ENCODE data around the gene PRG3.
"Not testable (repeated sequence)": the region's sequence is repeated elsewhere in the genome, so short reads cannot be mapped to it uniquely, and the experiment has no call there.

Gene PRG3

GRCh38 chr11:57408771-57409170 is 27.8 kb upstream of the PRG3 start:
- no peak for DNase-seq (ENCODE audit: low read depth)

DNA sequence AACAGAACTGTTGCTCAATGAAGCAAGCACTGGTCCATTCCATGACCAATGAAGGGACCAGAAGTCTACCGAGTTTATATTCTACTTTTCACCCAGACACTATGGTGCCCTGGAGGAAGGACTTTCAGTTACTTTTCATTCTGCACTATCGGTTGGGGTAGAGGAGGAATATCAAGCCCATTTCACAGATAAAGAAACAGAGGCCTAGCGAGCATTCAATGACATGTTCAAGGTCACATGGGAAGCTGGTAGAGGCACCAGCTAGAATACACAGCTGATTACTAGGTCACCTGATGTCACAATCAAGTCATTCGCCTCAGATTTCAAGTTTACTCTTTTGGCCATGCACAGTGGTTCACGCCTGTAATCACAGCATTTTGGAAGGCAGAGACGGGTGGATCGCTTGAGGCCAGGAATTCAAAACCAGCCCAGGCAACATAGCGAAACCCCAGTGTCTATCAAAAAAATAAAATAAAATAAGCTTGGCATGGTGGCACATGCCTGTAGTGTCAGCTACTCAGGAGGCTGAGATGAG is 27.1 kb upstream of the PRG3 start:
- no peak for DNase-seq (ENCODE audit: low read depth)

DNA sequence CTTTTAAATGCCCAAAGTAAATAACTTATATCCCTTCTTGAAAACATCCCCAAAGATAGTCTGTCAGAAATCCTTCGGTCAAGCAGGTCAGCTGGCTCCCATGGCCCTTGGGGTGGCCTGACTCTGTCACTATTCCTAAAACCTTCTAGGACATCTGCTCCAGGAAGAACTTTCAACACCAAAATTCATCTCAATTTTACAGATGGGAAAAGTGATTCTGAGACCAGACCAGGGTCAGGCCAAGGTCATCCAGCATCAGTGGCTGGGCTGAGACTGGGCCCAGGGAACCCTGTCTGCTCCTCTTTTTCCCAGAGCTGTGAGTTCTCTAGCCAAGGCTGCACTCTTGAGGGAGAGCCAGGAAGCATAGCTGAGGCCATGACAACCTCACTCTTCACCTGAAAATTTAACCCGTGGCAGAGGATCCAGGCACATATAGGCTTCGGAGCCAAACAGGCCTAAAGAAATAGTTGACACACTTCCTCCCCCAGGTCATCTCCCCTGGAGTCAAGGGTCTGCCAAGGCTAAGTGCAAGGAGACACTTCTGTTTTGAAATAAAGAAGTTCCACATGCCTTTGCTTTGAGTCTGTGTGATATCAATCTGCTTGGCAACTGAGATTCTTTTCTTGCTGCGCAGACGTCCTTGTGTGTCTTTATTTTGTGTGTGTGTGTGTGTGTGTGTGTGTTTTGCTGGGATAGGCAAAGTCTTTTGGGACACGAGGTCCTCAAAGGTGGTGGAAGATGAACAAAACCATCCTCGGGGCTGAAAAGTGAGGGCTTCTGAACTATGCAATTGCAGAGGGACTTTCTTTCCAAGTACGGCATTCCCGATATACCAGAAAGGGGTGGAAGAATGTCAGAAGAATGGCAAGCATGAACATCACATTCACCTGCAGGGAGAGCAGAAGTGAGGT is 26.3 kb upstream of the PRG3 start:
- no peak for DNase-seq (ENCODE audit: low read depth)

DNA sequence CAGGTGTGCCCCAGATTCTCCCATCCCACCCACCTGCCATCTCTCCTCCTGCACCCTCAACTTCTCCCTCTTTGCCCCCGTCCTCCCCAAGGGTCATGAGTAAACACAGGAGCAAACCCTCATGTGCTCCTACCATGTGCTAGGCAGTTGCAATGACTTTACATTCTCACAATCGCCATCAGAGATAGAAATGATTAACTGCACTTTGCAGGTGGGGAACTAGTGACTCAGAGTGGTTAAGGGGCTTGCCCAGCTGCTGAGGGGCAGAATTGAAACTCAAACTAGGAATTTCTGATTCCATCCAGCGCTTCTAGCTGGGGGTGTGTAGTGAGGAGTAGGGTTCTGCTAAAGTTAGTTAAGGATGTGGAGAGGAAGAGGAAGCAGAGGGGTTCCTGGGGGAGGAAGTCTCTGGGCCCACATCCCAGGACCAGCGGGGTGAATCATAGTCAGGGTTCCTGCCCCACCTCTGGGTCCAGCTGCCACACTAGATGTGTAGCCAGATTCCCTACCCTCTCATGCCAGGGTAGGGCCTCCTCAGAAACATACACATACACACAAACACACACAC is 25.5 kb upstream of the PRG3 start:
- DNase-seq (ENCODE audit: low read depth) = no peak

DNA sequence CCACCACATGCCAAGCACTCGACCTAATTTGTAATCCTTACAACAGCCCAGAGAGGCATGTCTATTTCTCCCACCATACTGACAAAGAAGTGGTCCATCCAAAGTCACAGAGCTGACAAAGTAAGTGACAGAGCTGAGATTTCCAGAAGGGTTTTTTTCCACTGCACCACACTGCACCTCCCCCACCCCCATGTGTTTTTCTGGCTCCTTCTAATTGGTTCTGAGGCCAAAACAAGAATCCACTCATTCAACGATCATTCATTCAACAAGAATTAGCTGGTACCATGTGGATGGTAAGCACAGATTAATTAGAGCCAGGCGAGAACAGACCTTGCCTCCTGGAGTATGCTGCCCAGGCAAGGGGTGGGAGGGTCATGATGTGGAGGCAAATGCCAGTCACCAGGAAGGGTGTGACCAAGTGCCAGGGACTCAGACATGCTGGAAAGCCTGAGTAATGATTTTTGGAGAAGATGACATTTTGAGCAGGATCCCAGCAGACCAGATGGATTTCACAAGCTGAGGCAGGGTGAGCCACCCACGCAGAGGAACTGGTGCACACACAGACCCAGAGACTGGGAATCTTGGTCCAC is 24.4 kb upstream of the PRG3 start:
- no peak for DNase-seq (ENCODE audit: low read depth)

- no peak for DNase-seq (ENCODE audit: low read depth)
Observed at GRCh38 chr11:57403802-57404147, 22.8 kb upstream of the PRG3 start.

DNA sequence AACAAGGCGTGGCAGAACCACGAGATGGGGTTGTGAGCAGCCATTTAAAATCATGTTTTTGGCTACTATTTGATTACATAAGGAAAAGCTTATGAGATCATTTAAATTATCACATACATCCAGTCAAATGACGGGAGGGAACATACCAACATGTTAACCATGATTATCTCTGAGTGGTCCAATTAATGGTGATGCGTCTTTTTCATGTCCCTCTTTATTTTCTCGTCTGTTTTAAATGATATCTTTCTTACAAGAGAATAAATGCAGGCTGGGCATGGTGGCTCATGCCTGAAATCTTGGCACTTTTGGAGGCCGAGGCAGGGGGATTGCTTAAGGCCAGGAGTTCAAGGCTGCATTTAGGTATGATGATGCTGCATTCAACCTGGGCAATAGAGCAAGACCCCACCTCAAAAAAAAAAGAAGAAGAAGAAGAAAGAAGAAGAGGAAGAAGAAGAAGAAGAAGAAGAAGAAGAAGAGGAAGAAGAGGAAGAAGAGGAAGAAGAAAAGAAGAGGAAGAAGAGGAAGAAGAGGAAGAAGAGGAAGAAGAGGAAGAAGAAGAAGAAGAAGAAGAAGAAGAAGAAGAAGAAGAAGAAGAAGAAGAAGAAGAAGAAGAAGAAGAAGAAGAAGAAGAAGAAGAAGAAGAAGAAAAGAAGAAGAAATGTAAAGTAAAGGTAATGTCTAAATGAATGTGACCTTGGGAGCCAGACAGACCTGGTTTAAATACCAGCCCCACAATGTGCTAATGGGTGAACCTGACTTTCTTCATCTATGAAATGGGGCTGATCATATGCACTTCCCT is 22.3 kb upstream of the PRG3 start:
- DNase-seq (ENCODE audit: low read depth) = not testable (repeated sequence)

GRCh38 chr11:57402188-57403002 is 21.4 kb upstream of the PRG3 start:
- DNase-seq (ENCODE audit: low read depth) = no peak

GRCh38 chr11:57399972-57400578 is 19.1 kb upstream of the PRG3 start:
- DNase-seq (ENCODE audit: low read depth) = no peak

GRCh38 chr11:57399221-57399620 is 18.3 kb upstream of the PRG3 start:
- no peak for DNase-seq (ENCODE audit: low read depth)

- no peak for DNase-seq (ENCODE audit: low read depth)
Observed at GRCh38 chr11:57397394-57397990, 16.5 kb upstream of the PRG3 start.

DNA sequence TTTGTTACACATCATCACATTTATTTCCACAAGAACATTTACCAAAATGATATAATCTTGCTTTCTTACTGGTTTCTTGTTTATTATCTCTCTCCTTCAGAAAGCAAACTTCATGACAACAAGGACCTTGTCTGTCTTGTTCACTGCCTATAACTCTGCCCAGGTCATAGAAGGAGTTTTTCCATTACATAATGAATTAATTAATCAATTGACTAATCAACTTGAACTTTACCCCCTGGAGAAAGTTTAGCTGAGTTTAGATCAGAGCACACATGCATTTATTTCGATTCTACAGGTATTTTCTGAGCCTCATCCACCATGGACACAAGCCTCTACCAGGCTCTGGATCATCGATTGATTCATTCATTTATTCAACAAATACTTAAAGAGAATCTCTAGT is 15.8 kb upstream of the PRG3 start:
- no peak for DNase-seq (ENCODE audit: low read depth)

DNA sequence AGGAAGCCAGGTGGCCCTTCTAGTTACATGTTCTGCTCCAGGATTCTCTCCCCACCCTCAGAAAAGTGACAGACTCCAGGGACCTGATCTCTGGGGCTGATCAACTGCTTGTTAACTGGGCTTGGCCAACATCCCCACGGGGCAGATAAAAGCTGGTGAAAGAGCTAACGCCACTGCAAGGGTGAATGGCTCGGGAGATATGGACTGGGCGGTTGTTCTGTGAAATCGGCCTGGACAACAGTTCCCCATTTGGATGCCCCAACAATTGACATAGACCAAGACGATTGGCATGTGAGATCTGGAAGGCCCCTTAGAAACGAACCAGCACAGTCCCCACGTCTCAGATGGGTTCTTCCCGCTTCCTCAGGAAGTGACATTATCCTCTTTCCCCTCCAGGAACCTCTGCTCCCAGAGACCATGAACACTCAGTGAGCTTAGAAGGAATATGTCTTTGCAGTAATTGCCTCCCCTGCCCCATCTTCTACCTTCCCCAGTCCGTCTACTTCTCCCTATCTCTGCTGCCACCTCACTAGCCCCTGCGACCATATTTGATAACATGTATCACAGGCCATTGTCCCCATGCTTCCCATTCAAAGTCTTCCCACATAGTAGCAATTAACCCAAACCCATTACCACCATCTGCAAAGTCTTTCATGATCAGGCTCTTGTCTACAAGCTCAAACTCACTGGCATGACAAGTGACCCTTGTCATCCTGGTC is 15.1 kb upstream of the PRG3 start:
- no peak for DNase-seq (ENCODE audit: low read depth)

GRCh38 chr11:57394203-57394965 is 13.4 kb upstream of the PRG3 start:
- no peak for DNase-seq (ENCODE audit: low read depth)

DNA sequence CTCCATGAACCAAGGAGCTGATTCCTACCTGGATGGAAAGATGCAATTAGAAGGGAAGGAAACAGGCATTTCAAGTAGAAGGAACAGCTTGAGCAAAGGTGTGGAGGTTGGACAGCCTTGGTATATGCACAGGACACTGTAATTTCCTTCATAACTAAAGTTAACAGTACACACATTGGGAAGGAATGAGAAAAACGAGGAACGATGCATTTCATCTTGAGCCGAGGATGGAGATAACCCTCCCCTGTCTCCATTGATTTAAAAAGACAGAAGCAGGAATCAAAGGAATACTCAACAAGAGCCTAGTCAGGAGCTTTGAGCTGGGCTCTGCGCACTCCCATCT is 11.8 kb upstream of the PRG3 start:
- DNase-seq (ENCODE audit: low read depth) = no peak

- no peak for DNase-seq (ENCODE audit: low read depth)
Observed at GRCh38 chr11:57392066-57392762, 11.3 kb upstream of the PRG3 start.

GRCh38 chr11:57391539-57391938 is 10.6 kb upstream of the PRG3 start:
- no peak for DNase-seq (ENCODE audit: low read depth)

GRCh38 chr11:57391111-57391510 is 10.2 kb upstream of the PRG3 start:
- DNase-seq (ENCODE audit: low read depth) = no peak

DNA sequence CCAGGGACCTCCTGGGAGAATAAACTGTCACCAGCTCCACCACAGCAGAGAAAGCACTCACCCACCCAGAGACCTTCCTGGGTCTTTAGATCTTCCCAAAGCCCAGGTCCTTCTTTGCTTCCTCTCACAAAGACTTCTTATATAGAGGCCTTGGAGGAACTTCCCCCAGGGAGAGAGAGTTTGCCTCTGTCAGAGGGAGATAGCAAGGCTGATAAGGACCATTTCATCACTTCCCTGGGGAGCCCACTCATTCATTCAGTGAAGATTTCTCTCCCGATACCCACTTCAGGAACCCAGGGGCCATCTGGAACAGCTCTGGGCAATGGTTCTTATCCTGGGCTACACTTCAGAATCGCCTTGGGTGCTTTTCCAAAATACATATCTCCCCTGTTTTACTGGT is 9.6 kb upstream of the PRG3 start, which contains the start of gene PRG2:
PRG2 (minus strand) TSS at position 116 of the 400 bp plus-strand sequence. CDS start 706 bp downstream, outside the sequence.
- DNase-seq (ENCODE audit: low read depth) = no peak
